ENCODE measurements around the gene DUSP8.
A peak's percentile ranks its signal among the peaks of the same experiment; 100 is the strongest.

Gene DUSP8

DNA sequence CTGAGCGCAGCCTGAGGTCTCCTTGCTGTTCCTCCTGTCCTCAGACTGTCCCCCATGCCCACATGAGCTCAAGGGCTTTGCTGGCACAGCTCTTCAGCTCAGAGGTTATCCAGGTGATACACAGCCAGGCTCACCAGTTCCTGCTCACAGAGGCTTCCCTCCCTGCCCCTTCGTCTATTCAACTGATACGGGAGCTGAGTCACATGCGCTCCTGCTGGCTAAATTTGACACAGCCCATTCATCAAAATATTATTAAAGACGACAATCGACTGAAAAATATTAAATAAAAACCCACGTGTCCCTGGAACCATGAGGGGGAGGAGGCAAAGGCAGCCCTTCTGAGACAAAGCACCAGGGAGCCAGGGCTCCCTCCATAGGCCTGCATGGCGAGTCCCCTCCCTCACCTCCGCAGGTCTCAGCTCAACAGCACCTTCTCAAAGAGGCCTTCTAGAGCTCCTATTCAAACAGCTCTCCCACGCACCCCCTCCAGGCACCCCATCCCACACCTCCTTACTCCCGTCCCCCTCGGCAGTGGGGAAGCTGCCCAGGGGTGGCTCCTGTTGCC lies 40.5 kb downstream of the DUSP8 start:
- DNase-seq = no peak

DNA sequence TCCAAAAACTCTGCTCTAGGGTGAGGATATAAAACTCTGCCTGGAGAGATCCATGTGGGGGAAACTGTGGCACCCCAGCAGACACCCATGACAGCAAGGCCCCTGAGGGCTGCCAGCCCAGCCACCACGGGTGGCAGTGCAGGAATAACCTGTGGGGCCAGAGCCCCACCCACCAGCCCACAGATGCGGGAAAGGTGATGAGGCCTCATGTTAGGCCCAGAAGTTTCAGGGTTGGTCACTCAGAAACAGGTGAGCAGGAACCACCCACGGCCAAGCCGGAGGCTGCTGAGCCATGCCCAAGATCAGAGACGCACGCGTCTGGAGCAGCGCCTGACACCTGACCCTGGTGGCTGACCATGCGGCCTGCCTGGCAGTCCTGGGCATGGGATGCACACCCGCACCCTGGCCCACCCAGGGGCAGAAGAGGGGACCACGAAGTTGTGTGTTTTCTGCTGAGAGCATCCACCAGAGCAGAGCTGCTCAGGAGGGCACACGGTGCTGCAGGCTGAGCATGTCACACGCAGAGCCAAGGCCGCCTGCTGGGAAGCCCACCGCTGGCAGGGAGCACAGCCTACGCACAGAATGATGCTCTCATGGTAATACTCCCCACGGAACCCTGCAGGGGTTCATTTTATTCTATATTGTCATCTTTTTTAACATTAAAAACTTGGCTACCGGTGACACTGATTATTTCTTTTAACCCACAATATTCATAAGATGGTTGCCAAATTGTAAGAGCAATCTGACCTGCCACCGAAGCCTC lies 41.2 kb downstream of the DUSP8 start:
- DNase-seq = no peak

GRCh38 chr11:1529774-1530173 lies 42.3 kb downstream of the DUSP8 start:
- DNase-seq = no peak

DNA sequence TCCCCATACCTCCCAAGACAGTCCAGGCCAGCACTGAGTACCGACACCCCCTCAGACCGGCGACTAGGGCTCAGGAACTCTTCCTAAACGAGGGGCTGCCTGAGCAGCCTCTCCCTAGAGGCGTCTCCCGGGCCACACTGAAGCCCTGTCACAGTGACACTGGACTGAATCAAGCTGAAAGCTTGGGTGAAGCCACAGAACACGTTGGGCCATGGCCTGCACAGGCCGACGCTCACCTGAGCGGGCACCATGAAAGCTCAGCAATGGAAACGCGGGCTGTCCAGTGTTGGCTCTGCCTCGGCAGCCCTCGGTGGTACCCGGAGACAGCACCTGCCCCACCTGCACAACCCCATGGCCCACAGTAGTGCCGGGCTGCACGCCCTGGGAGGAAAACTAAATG lies 42.8 kb downstream of the DUSP8 start:
- no peak for DNase-seq

- no peak for DNase-seq
These were observed 43.4 kb downstream of the DUSP8 start for GRCh38 chr11:1528710-1529109.

DNA sequence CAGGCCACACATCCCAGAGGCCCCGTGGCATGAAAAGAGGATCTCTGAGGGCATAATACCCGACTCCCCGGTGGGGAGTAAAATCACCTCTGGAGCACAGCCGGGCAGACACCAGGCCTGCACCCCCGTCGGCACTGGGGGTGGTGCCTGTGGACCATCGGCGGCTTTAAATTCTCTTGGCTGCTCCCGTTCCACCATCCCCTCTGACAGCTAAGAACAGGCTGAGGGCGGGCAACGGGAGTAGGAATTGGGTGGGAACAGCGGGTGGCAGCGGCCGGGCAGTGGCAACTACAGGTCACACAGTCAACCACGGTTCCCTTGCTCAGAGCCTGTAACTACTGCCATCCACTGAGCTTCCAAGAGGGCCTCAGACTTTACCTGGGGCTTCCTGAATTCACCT lies 45.3 kb downstream of the DUSP8 start:
- no peak for DNase-seq

GRCh38 chr11:1523779-1524178 lies 48.3 kb downstream of the DUSP8 start:
- DNase-seq = no peak

- no peak for DNase-seq
These were observed 49.0 kb downstream of the DUSP8 start for GRCh38 chr11:1523077-1523476.

DNA sequence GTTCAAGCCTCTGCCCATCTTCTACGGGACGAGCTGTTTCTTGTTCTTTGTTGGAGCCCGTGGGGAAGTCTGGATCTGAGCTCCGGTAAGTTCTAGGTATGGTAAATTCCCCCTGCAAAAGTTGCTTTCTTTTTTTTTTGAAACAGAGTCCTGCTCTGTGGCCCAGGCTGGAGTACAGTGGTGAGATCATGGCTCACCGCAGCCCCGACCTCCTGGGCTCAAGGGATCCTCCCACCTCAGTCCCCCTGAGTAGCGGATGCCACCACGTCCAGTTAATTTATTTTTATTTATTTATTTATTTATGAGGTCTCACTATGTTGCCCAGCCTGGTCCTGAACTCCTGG lies 50.0 kb downstream of the DUSP8 start:
- no peak for DNase-seq

DNA sequence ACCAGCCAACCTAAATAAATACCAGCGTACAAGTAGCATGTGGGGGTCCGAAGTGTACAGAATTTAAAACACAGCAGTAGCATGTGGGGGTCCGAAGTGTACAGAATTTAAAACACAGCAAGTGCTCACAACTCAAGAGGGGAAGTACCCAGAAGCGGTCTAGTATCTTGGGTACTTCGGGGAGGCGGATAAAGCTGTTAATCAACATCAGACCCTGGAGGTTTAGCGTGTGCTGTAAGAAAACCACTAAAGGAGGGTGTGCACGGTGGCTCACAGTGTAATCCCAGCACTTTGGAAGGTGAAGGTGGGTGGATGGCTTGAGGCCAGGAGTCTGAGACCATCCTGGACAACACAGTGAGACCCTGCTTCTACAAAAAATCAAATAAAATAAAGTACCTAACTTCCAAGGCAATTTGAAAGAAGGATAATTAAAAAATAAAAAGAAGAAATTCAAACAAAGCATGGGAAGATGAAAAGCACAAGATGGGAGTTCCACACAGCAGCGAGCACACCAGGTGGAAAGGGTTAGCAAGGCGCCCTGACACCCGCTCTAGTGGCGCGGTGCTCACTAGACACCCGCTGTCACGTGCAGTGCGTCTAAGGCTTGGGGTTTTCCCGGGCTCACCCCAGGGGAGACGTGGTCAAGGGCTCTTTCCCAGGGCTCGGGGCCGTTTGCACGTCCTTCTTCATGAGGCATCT lies 50.5 kb downstream of the DUSP8 start:
- DNase-seq = no peak

DNA sequence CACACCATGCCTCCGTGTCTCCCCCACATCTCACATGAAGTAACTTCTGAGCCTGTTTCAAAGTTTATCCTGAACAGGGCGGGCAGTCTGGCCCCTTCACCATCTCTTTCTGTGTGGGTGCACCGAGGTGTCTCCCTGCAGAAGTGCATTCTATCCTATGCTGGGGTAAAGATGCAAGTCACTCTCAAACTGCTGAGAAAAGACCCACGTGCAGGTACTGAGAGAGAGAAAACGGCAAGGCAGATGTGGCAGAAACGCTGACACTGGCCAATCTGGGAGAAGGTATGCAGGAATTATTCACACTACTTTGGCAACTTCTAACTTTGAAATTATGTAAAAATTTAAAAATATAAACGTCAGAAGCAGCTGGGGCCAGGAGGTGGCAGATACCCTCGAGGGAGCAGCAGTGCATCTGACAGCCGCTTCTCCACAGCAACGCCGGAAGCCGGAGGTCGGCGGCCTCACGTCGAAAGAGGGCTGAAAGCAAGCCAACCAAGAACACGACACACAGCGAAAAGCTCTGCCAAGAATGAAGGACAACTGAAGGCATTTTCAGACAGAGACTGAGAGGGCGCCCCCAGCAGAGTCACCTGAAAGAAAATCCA lies 51.3 kb downstream of the DUSP8 start:
- no peak for DNase-seq

- no peak for DNase-seq
These were observed 51.8 kb downstream of the DUSP8 start for GRCh38 chr11:1520209-1520662.

DNA sequence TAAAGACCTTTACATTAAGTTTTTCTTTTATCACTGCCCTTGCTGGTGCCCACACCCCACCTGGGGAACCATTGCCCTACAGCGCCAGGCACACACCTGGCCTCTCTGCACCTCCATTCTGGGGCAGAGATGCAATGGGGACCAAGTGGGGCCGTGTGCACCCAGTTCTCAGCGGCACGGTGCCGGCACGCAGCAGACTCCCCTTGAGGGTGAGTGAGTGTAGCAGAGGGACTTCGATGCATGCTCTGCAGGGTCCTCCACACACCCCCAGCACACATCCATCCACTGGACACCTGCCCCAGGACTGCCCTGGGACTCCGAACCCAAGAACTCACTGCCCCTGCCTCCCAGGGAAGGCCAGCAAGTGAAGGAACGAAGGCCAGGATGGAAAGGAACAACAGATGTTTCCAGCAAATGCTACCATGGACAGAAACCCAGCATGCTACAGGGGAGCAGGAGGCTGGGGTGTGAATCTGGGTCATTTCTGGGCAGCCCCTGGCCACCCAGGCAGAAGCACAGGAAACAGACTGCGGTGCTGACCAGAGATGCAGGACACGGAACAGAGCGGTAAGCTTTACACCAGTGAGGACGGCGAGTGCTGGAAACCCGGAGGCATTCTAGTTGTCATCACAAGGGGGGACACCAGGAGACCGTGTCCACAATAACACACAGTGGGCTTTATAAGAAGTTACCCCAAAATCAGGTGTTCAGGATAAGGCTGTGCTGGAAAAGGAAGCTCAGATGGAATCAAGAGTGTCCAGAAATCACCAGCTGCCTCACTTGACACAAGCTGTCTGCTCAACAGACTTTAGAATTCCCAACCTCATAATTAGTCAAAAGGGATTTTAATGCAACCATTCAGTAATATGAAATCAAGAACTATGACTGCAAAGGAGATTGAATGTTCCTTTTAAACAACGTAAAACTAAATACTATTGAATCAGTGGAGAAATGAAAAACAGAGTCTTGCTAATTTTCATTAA lies 52.8 kb downstream of the DUSP8 start:
- DNase-seq = no peak

DNA sequence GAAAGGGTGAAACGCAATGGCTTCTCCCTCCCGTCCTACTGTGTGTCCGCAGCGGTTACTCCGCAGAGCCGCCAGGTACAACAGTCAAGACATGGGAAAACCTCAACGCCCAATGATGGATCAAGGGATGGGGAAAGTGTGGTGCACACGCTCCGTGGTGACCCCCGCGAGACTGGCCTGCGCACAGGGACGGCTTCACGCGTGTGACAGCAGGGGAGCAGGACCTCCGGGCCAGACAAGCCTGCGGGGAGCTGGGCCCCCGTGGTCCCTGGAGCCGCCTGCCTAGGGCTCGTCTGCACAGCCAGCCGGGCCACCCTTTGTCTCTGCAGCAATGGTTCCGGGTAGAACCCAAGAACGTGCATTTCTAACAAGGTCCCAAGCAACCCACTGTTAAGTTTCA lies 53.8 kb downstream of the DUSP8 start:
- no peak for DNase-seq

- DNase-seq = no peak
These were observed 54.7 kb downstream of the DUSP8 start for GRCh38 chr11:1517117-1518005.

DNA sequence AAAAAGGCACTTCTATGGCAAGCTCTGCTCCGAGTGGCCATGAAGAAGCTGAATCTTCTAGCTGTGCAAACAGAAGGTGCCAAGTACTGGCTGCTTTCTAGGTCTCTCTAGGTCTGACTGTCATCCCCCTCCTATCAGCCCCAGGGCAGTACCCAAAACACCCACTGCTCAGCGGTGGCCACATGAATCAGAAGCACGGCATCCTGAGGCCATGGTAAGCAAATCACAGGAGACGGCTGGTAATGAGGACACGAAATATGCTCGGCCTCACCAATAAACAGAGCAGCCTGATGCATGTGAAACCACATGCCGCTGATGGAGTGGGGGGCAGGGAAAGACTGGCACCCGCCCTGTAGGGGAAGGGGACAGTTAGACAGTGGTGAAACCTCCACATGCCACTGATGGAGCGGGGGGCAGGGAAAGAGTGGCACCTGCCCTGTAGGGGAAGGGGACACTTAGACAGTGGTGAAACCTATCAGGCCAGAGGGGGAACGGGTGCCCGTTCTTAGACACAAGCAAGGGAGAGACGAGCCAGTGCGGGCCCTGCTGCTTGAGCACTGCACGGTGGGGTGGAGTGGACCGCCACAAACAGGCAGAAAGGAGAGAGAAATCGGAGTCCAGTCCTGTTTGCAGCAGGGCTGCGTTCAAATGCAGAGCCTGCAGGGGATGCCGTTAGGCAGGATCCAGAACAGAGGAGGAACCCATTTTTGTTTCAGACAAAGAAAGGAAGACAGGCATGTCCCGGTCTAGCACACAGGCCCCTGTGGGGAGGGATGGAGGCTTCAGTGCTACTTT lies 55.6 kb downstream of the DUSP8 start:
- no peak for DNase-seq

- DNase-seq = peak; percentile 86
These were observed 56.7 kb downstream of the DUSP8 start for GRCh38 chr11:1515082-1516060.

DNA sequence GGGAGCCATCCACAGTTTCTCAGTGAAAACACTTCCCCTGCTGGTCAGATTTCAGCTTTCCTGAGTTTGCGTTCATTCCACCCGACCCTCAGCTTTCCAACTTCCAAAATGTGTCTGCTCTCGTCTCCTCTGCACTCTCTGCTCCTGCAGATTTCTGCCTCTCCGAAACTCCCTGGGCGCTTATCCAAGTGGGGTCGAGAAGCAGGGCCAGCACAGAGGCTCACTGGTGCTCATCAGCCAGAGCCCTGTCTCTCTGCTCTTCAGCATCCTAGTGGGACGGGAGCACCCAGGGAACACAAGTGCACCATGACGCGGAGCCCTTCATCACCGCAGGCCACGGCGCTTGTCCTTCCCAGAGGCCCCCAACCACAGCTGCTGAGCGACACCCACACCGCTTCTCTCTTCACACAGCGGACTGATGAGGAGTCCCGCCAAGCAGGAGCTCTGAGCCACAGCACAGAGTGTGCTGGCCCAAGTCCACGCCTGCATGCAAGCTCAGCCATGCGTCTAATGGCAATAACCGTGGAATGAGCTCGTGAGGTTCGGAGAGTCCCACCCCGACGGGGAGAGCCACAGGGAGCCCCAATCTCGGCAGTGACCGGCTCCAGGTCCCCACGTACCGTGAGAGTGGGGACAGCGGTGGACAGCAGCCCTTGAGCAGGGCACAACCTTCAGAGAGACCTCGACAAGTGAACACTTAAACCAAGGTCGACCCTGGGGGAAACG lies 57.6 kb downstream of the DUSP8 start:
- DNase-seq = peak; percentile 72

All from right hindlimb (tissue), 1 donor.